Thoracic aorta (tissue), 2 donors: ENCODE results near the gene CPT1B. TPM values are rescaled to one million over a fixed set of nuclear protein-coding genes. Genes with fewer than 3 reads are reported as not detected.

Experiments
- ATAC-seq: fragments of 150-250 bp; one replicate; pipeline ENCODE4 v1.8.0; 2017; ENCODE audit warnings: low read depth; ENCODE audit not compliant: insufficient number of reproducible peaks, low FRiP score
- DNase-seq: peaks from one replicate; pipeline ENCODE4 v3.0.0-alpha.2; 2020; ENCODE audit warnings: low spot score
- H3K27ac ChIP-seq, 2 donors: fragments of 200-600 bp; sonication (generic); 1 replicate in 1 of 2; 2 replicates in 1 of 2; pipeline ENCODE4 v1.5.1; 2016; ENCODE audit warnings: mild to moderate bottlenecking in 2 of 2, moderate library complexity in 2 of 2
- H3K27me3 ChIP-seq: fragments of 200-600 bp; sonication (generic); replicated peaks from 2 replicates; pipeline ENCODE4 v1.6.0; 2016; ENCODE audit warnings: mild to moderate bottlenecking; ENCODE audit not compliant: insufficient read depth
- H3K36me3 ChIP-seq: fragments of 200-600 bp; sonication (generic); one replicate; pipeline ENCODE4 v1.5.1; 2016
- H3K4me1 ChIP-seq, 2 donors: fragments of 200-600 bp; sonication (generic); 1 replicate in 1 of 2; 2 replicates in 1 of 2; pipeline versions ENCODE4 v1.5.1 to v1.6.0; 2016; ENCODE audit warnings: low read depth in 2 of 2, mild to moderate bottlenecking in 1 of 2; ENCODE audit not compliant: control insufficient read depth in 1 of 2
- H3K4me3 ChIP-seq: fragments of 200-600 bp; sonication (generic); 2 replicates; pipeline ENCODE4 v1.5.1; 2016; ENCODE audit warnings: mild to moderate bottlenecking
- H3K9me3 ChIP-seq: fragments of 200-600 bp; sonication (generic); 2 replicates; pipeline ENCODE4 v1.5.1; 2016
- total RNA-seq, 2 donors: library from RNA; depleted of rRNA; stranded (reverse); fragments of >200 nt; gene quantifications; one replicate each; pipeline versions ENCODE4 v1.1.0 to v1.2.3, GENCODE V29; 2016
- TF ChIP-seq, protein P1 (sequence below): fragments of 200-600 bp; sonication (generic); IDR thresholded peaks from one replicate; pipeline ENCODE4 v1.5.1; 2019; ENCODE audit warnings: antibody characterized with exemption

Gene CPT1B
- total RNA-seq, 2 donors from 2014 or later, result 14.6 to 21.4 TPM

DNA sequence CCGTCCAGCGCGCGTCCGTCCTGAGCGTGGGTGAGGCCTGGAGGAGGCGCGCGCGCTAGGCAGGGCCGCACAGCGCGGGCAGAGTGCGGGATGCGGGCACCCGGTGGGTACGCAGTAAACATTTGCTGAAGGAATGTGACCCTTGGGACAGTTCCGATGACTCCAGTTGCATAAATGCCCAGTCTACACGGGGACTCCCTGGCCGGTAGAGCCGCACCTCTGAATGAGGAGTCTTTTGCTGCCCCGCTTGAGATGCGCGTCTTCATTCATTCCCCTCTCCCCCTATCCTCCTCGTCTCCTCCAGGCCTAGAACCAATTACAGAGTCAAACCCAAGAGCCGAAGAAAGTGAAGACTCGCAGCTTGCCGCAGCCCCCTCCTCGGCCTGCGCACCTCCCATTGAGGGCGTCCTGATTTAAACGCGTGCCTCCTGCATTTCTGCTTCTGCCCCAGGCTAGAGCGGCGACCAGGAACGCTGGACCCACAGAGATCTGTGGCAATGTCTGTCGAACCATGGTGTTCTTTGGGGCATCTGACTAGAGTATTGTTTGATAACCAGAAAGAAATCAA is 5.2 kb upstream of the CPT1B start:
- TF ChIP-seq, protein P1, sequence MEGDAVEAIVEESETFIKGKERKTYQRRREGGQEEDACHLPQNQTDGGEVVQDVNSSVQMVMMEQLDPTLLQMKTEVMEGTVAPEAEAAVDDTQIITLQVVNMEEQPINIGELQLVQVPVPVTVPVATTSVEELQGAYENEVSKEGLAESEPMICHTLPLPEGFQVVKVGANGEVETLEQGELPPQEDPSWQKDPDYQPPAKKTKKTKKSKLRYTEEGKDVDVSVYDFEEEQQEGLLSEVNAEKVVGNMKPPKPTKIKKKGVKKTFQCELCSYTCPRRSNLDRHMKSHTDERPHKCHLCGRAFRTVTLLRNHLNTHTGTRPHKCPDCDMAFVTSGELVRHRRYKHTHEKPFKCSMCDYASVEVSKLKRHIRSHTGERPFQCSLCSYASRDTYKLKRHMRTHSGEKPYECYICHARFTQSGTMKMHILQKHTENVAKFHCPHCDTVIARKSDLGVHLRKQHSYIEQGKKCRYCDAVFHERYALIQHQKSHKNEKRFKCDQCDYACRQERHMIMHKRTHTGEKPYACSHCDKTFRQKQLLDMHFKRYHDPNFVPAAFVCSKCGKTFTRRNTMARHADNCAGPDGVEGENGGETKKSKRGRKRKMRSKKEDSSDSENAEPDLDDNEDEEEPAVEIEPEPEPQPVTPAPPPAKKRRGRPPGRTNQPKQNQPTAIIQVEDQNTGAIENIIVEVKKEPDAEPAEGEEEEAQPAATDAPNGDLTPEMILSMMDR, result no peak
- peaks cover 5 to 27% of the 10 kb centered on the region in 2 donors for H3K4me1 ChIP-seq
- H3K36me3 ChIP-seq, result no peaks in the 10 kb centered on the region
- no peak for DNase-seq
- peak overlapping the region; percentile 88 for H3K4me3 ChIP-seq
- no peaks in the 10 kb centered on the region for H3K9me3 ChIP-seq
- no peaks in the 10 kb centered on the region for H3K27me3 ChIP-seq
- peak overlapping the region; percentile 94 to 99 for H3K27ac ChIP-seq
- peak; percentile 16 for ATAC-seq

DNA sequence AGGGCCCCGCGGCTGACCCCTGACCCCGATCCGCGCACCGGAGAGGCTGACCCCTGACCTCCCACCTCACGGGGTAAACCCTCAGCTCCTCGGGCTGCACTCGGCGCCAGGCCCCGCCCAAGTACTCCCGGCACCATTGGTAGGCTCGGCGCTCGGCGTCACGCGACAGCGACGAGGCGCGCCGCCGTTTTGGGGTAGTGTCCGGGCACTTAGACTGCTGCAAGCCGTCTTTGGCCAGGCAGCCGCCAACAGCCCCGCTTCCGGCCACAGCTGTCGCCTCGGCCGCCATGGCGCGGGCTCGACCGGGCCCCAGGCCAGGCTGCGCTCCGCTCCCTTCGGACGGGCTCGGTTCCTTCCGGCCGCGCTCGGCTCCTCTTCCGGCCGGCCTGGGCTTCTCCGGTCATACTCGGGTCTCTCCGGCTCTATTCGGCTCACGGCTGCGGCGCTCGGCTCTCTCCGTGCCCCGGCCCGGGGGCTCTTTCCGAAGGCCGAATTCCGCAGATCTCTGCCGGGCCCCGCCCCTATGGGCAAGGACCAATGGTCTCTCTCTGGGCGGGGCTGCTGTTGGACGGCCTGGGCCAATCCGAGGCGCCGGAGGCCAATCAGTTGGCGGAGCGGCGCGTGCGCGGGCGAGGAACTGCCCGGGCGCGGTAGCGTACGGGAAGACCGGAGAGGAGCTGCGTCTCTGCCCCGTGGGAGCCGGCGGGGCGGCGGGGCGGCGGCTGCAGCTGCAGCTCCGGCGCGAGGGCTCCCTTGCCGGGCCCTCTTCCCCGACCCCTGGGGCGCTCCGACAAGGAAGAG is 4.5 kb upstream of the CPT1B start, which contains the start of gene CHKB:
Gene CHKB (minus strand): TSS at position 357 of the 801 bp plus-strand sequence. CDS start 68 bp downstream, at position 289.
- Histone ChIP-seq H3K9me3 (no peaks in the 10 kb centered on the region), H3K27ac (peak within 1 kb of the TSS; percentile 94 to 99), H3K36me3 (no peaks in the 10 kb centered on the region), H3K4me1 (peaks cover 7 to 29% of the 10 kb centered on the region in 2 donors), H3K27me3 (no peaks in the 10 kb centered on the region), H3K4me3 (peak within 1 kb of the TSS; percentile 88)
- TF ChIP-seq, protein P1, result no peak
- ATAC-seq (peak; percentile 92), DNase-seq (peak; percentile 93)

DNA sequence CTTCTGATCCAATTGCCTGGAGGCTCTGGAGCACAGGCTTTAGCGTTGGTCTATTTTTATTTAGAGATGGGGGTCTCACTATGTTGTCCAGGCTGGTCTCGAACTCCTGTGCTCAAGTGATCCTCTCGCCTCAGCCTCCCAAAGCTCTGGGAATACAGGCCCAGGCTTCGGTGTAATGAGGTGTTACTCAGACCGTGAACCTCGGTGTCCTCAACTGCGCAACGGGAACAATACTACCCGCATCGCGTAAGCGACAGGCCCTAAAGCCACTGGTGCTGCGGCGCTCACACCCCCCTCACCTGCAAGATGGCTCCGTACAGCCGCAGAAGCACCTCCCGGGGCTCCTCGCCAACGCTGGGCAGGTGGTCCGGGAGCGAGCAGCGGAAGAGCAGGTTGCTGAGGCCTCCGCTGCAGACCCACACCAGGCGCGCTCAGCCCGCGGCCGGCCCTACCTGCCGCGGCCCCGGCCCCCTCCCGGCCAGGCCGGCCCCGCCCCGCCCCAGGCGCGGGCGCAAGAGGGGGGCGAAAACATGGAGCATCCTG is 3.8 kb upstream of the CPT1B start:
- no peak for ATAC-seq
- Histone ChIP-seq H3K4me1 (peaks cover 7 to 29% of the 10 kb centered on the region in 2 donors), H3K27me3 (no peaks in the 10 kb centered on the region), H3K27ac (peak overlapping the region; percentile 94 to 99), H3K9me3 (no peaks in the 10 kb centered on the region), H3K36me3 (no peaks in the 10 kb centered on the region), H3K4me3 (peak overlapping the region; percentile 88)
- TF ChIP-seq, protein P1, result no peak
- no peak for DNase-seq

DNA sequence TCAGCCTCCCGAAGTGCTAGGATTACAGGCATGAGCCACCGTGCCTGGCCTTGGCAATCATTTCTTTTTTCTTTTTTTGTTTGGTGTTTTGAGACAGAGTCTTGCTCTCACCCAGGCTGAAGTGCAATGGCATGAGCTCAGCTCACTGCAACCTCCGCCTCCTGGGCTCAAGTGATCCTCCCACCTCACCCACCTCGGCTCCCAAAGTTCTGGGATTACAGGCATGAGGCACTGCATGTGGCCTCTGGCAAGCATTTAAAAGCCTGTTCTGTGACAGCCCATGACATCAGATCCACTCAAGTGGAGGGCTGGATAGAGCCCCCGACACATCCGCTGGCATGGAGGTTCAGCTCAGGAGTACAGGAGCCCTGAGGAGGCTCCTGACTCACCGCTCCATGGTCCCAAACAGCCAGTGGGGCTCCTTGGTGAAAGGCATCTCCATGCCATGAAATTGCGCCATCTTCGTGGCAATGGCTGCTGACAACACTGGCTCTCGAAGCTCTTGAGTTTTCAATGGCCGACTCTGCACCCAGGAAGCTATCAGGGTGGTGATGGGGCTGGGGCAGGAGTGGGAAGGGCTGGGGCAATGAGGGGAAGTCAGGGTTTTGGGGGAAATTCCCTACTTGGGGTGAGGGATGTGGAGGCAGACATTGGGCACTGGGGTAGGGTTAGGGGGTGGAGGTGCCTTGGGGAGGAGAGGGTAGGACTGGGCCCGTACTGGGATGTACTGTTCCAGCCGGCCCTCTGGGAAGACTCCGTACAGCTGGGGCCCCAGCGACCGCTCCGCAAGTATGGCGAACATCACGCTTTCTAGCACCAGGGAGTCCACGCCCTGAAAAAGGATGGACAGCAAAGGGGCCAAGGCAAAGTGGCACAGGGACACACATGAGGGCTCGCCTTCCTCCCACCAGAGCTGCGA is 3.1 kb upstream of the CPT1B start:
- H3K27me3 ChIP-seq, result no peaks in the 10 kb centered on the region
- ATAC-seq (no peak), DNase-seq (no peak)
- H3K9me3 ChIP-seq, result no peaks in the 10 kb centered on the region
- peaks cover 7 to 29% of the 10 kb centered on the region in 2 donors for H3K4me1 ChIP-seq
- TF ChIP-seq, protein P1, result no peak
- H3K27ac ChIP-seq, result peak overlapping the region in 1 of 2 donors; percentile 94
- H3K36me3 ChIP-seq, result no peaks in the 10 kb centered on the region
- peak overlapping the region; percentile 88 for H3K4me3 ChIP-seq
